Omental fat pad (tissue), 4 donors: Measurements from ENCODE around the gene OR1B1. TPM values are rescaled to one million over a fixed set of nuclear protein-coding genes. Genes with fewer than 3 reads are reported as not detected.

Source experiments
- ATAC-seq: fragments of 150-250 bp; one replicate; pipeline ENCODE4 v1.9.1; 2016; ENCODE audit warnings: mild to moderate bottlenecking, moderate library complexity; ENCODE audit not compliant: low FRiP score
- DNase-seq: peaks from one replicate; pipeline ENCODE4 v3.0.0-alpha.2; 2019; ENCODE audit warnings: low spot score
- total RNA-seq, 4 donors: library from RNA; depleted of rRNA; stranded (reverse); fragments of >200 nt; gene quantifications; one replicate each; pipeline ENCODE4 v1.1.0, GENCODE V29; 2016
- TF ChIP-seq, protein P1 (sequence below), 3 donors: fragments of 450-650 bp; IDR thresholded peaks; one replicate each; pipeline ENCODE4 v1.5.1; 2016 to 2017; ENCODE audit warnings: antibody characterized with exemption in 3 of 3, mild to moderate bottlenecking in 3 of 3, moderate library complexity in 2 of 3

Gene OR1B1
- total RNA-seq = not detected

DNA sequence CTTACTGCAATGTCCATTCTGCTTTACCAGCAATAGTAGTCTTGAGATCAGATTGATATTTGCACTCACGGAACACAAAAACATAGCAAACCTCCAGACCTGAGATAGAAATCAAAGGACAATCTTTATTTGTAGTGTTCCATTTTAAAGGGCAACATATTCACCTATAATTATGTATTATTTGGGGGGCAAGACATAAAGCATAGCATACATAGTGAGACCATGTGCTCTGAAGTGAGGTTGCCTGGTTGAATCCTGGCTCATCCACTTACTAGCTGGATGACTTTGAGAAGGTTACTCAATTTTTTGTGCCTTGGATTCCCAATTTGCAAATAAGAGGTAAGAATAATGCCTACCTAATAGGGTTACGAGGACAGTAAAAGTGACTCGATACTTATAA is at the start of gene OR1B1:
OR1B1 (minus strand) TSS at position 101 of the 400 bp plus-strand sequence.
- DNase-seq = no peak
- TF ChIP-seq, protein P1, sequence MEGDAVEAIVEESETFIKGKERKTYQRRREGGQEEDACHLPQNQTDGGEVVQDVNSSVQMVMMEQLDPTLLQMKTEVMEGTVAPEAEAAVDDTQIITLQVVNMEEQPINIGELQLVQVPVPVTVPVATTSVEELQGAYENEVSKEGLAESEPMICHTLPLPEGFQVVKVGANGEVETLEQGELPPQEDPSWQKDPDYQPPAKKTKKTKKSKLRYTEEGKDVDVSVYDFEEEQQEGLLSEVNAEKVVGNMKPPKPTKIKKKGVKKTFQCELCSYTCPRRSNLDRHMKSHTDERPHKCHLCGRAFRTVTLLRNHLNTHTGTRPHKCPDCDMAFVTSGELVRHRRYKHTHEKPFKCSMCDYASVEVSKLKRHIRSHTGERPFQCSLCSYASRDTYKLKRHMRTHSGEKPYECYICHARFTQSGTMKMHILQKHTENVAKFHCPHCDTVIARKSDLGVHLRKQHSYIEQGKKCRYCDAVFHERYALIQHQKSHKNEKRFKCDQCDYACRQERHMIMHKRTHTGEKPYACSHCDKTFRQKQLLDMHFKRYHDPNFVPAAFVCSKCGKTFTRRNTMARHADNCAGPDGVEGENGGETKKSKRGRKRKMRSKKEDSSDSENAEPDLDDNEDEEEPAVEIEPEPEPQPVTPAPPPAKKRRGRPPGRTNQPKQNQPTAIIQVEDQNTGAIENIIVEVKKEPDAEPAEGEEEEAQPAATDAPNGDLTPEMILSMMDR (IDR thresholded peaks at IDR 0.05) = no peak
- ATAC-seq = no peak

- DNase-seq (no peak), ATAC-seq (no peak)
- TF ChIP-seq, protein P1 (IDR thresholded peaks at IDR 0.05) = no peak
Observed at GRCh38 chr9:122695696-122696095, 38.3 kb upstream of the OR1B1 start.

- no peak for ATAC-seq
- TF ChIP-seq, protein P1 (IDR thresholded peaks at IDR 0.05) = no peak
- no peak for DNase-seq
Observed at GRCh38 chr9:122684851-122685250, 27.4 kb upstream of the OR1B1 start.

DNA sequence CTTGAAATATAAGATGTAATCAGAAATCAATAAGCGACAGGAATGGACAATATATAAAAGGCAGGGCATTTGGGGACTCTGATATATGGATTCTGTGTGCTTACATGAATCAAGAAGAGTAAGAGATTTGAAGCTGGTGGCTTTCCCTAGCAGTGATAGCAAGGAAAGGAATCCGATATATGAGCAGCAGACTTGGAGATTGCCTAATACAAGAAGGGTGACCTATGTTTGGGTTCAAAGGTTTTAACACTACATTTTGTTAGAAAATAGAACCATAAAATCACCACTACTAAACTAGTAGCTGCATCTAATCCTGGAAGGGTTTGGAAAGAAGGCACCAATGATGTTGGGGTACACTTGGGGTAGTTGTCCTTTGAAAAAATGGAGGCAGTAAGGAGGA is 15.1 kb upstream of the OR1B1 start:
- DNase-seq = no peak
- TF ChIP-seq, protein P1 (IDR thresholded peaks at IDR 0.05) = no peak
- no peak for ATAC-seq

GRCh38 chr9:122661416-122661815 is 4.0 kb upstream of the OR1B1 start, which contains the start of gene OR1L1:
OR1L1 (plus strand) TSS chr9:122661716; CDS start chr9:122661716, 0 bp downstream.
- DNase-seq (no peak), ATAC-seq (no peak)
- TF ChIP-seq, protein P1 (IDR thresholded peaks at IDR 0.05) = no peak

GRCh38 chr9:122656378-122656777 is 1.0 kb downstream of the OR1B1 start:
- no peak for ATAC-seq
- TF ChIP-seq, protein P1 (IDR thresholded peaks at IDR 0.05) = no peak
- no peak for DNase-seq

DNA sequence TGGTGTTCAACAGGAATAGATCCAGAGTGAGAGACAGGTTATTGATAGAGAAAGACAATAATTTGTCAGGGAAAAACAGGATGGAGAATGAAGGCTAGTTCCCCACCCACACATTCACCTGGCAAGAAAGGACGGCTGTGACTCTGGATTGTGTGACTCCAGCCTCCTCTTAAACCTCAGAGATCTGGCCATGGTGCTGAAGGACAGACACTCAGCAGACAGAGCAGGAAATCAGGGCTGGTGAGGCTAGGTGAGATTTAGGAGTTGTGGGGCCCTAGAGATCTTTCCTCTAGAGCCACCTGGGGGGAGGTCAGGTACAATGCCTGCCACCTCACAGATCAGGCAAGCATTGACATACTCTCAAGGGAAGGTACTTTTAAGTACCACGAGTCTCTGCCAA is 15.2 kb downstream of the OR1B1 start:
- DNase-seq (no peak), ATAC-seq (no peak)
- TF ChIP-seq, protein P1 (IDR thresholded peaks at IDR 0.05) = no peak
